ENCODE data around the gene ACOT13.
"Not testable (repeated sequence)": the region's sequence is repeated elsewhere in the genome, so short reads cannot be mapped to it uniquely, and the experiment has no call there.

ACOT13 gene

DNA sequence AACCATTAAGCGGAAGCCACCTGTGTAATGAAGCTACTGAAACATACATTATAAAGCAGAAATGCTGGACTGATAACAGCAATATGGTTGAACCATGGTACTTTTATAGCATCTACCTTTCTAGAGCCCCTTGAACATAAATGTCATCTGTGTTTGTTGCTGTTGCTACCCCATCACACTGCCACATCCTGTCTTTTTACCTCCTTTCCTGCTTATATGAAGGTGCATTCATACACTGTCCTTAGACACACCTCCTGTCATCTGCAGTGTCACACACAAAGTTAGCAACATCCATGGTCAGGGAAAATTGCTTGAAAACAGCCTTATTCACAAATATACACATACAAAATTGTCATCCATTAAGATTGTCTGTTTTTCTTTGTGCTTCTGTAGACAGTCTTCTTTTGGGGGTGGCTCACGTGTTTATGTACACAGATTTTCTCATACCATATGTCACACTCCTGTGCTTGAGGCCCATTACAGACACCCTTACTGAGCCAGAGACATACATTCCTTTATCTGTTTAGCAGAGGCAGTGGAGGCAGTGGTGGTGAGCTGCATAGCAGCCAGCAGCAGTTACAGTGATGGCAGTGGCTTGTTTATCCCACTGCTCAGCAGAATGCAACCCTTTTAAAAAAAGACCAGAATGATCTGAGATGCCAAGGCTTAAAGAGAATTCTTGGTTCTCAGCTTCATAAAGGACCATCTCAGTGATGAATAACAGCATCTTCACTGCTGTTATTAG, 26.1 kb downstream of the ACOT13 start:
- Histone ChIP-seq H3K27me3 (ENCODE audit: control insufficient read depth, insufficient read depth, low read length) (no peaks in the 10 kb centered on the region), H3K4me3 (ENCODE audit: low read depth, low read length) (no peak overlapping the region), H3K27ac (ENCODE audit: low read depth, low read length) (no peak overlapping the region), H3K9me3 (ENCODE audit: control insufficient read depth, insufficient read depth, low read depth, low read length) (no peaks in the 10 kb centered on the region), H3K4me1 (ENCODE audit: control insufficient read depth, insufficient read depth, low read length) (no peaks in the 10 kb centered on the region), H3K36me3 (ENCODE audit: control insufficient read depth, insufficient read depth, low read length) (peaks cover 3% of the 10 kb centered on the region; the same call in 1 of the 2 replicates), H3K9ac (ENCODE audit: low read length) (no peak overlapping the region)

DNA sequence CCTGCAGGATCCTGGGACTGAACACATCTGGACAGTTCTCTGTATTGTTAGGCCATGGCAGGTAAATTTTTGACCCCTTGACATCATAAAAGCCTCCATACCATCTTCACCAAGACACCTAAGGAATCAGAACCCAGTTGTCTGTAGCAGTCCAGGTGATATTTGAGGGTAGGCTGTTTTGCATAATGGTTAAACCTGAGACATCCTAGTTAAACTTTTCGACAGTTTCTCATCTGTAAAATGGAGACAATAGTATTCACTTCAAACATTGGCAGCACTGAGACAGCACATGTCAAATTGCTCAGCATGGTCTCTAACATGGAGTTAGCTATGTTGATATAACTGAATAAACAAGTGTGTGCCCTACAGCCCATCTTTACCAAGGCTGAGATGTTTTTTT, 27.3 kb downstream of the ACOT13 start:
- Histone ChIP-seq H3K36me3 (ENCODE audit: control insufficient read depth, insufficient read depth, low read length) (peaks cover 10% of the 10 kb centered on the region), H3K9ac (ENCODE audit: low read length) (no peak overlapping the region), H3K27me3 (ENCODE audit: control insufficient read depth, insufficient read depth, low read length) (no peaks in the 10 kb centered on the region), H3K27ac (ENCODE audit: low read depth, low read length) (no peak overlapping the region), H3K4me1 (ENCODE audit: control insufficient read depth, insufficient read depth, low read length) (no peaks in the 10 kb centered on the region), H3K9me3 (ENCODE audit: control insufficient read depth, insufficient read depth, low read depth, low read length) (no peaks in the 10 kb centered on the region), H3K4me3 (ENCODE audit: low read depth, low read length) (no peak overlapping the region)

DNA sequence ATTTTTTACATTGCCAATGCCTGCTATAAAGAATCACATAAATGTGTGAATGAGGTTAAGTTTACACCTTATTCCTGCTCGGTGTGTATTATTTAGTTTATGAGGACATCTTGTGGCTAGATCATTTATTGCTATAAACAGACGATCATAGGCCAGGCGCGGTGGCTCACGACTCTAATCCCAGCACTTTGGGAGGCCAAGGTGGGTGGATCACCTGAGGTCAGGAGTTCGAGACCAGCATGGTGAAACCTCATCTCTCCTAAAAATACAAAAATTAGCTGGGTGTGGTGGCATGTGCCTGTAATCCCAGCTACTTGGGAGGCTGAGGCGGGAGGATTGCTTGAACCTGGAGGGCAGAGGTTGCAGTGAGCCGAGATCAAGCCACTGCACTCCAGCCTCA, 28.8 kb downstream of the ACOT13 start:
- H3K27me3 ChIP-seq (ENCODE audit: control insufficient read depth, insufficient read depth, low read length); H3K9me3 ChIP-seq (ENCODE audit: control insufficient read depth, insufficient read depth, low read depth, low read length); H3K4me3 ChIP-seq (ENCODE audit: low read depth, low read length); H3K27ac ChIP-seq (ENCODE audit: low read depth, low read length); H3K4me1 ChIP-seq (ENCODE audit: control insufficient read depth, insufficient read depth, low read length); H3K9ac ChIP-seq (ENCODE audit: low read length): not testable (repeated sequence)
- peaks cover 21% of the 10 kb centered on the region for H3K36me3 ChIP-seq (ENCODE audit: control insufficient read depth, insufficient read depth, low read length)

- peaks cover 25% of the 10 kb centered on the region for H3K36me3 ChIP-seq (ENCODE audit: control insufficient read depth, insufficient read depth, low read length)
- no peak overlapping the region for H3K27ac ChIP-seq (ENCODE audit: low read depth, low read length)
- H3K4me3 ChIP-seq (ENCODE audit: low read depth, low read length): no peak overlapping the region
- H3K9ac ChIP-seq (ENCODE audit: low read length): no peak overlapping the region
- no peaks in the 10 kb centered on the region for H3K9me3 ChIP-seq (ENCODE audit: control insufficient read depth, insufficient read depth, low read depth, low read length)
- no peaks in the 10 kb centered on the region for H3K27me3 ChIP-seq (ENCODE audit: control insufficient read depth, insufficient read depth, low read length)
- no peaks in the 10 kb centered on the region for H3K4me1 ChIP-seq (ENCODE audit: control insufficient read depth, insufficient read depth, low read length)
Measured at GRCh38 chr6:24696097-24696496, 29.2 kb downstream of the ACOT13 start.

DNA sequence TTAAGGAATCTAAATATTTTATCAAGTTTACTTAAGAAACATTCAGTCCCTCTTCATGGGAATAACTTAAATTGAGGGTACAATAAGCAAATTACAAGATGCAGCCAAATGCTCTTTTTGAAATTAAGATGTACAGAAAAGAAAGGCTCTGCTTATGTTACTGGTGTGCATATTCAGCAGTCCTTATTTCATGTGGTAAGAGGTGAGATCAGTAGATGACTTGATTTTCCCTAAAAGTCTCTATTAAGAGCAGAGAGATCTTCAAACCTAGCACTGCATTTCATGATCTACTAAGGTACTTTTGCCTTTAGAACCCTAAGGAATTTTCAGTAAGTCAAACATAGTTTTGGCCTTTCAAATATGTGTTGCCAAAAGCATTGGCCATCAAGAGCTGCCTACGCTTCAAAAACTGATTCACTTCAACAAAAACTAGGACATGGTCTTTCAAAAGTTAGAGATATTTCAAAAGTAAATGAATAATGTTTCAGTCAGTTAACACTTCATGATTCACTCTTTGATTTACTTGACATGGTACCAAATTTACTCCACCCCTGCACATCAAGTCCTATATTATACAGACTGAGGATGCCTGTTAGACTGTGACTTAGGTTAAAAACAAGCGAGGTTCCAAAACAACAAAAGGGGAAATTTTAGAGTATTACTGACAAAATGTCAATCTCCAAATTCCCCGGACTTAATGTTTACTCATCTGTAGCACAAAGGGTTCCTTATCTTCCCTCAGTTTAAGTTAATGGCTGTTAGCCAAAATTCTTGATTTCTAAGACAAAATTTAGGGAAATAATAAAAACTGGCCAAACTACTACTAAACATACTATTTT, 32.9 kb downstream of the ACOT13 start:
- peaks cover 53% of the 10 kb centered on the region for H3K36me3 ChIP-seq (ENCODE audit: control insufficient read depth, insufficient read depth, low read length)

DNA sequence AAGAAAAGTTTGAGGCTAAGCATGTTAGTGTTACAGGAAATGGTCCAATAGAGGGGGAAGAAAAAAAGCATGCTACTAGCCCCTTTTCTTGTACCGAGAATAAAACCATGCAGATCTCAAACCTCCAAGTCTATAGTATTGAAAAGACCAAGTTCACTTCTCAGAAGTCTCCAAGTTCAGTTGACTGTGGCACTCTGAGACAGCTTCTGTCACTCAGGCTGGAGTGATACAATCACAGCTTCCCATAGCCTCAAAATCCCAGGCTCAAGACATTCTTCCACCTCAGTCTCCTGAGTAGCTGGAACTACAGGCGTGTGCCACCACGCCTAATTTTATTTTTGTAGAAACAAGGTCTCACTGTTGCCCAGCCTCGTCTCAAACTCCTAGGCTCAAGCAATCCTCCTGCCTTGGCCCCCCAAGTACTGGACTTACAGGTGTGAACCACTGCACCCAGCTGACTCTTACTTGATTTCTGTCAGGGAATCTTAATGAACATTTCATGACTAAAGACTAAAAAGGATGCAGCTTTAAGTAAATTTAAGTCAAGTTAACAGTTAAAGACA, 35.9 kb downstream of the ACOT13 start:
- H3K36me3 ChIP-seq (ENCODE audit: control insufficient read depth, insufficient read depth, low read length): peaks cover 83% of the 10 kb centered on the region

More for the DNA sequence above, 32.9 kb downstream of the ACOT13 start:
- no peak overlapping the region for H3K9ac ChIP-seq (ENCODE audit: low read length)
- no peaks in the 10 kb centered on the region for H3K27me3 ChIP-seq (ENCODE audit: control insufficient read depth, insufficient read depth, low read length)
- no peak overlapping the region for H3K27ac ChIP-seq (ENCODE audit: low read depth, low read length)
- no peaks in the 10 kb centered on the region for H3K9me3 ChIP-seq (ENCODE audit: control insufficient read depth, insufficient read depth, low read depth, low read length)
- no peak overlapping the region for H3K4me3 ChIP-seq (ENCODE audit: low read depth, low read length)
- no peaks in the 10 kb centered on the region for H3K4me1 ChIP-seq (ENCODE audit: control insufficient read depth, insufficient read depth, low read length)

GRCh38 chr6:24704468-24704867, 37.6 kb downstream of the ACOT13 start:
- no peak overlapping the region for H3K27ac ChIP-seq (ENCODE audit: low read depth, low read length)
- no peaks in the 10 kb centered on the region for H3K27me3 ChIP-seq (ENCODE audit: control insufficient read depth, insufficient read depth, low read length)
- H3K4me3 ChIP-seq (ENCODE audit: low read depth, low read length): no peak overlapping the region
- H3K36me3 ChIP-seq (ENCODE audit: control insufficient read depth, insufficient read depth, low read length): peaks cover 88% of the 10 kb centered on the region
- no peak overlapping the region for H3K9ac ChIP-seq (ENCODE audit: low read length)
- no peaks in the 10 kb centered on the region for H3K9me3 ChIP-seq (ENCODE audit: control insufficient read depth, insufficient read depth, low read depth, low read length)
- no peaks in the 10 kb centered on the region for H3K4me1 ChIP-seq (ENCODE audit: control insufficient read depth, insufficient read depth, low read length)

More for the DNA sequence above, 35.9 kb downstream of the ACOT13 start:
- Histone ChIP-seq H3K27ac (ENCODE audit: low read depth, low read length) (no peak overlapping the region), H3K4me1 (ENCODE audit: control insufficient read depth, insufficient read depth, low read length) (no peaks in the 10 kb centered on the region), H3K4me3 (ENCODE audit: low read depth, low read length) (no peak overlapping the region), H3K9ac (ENCODE audit: low read length) (no peak overlapping the region), H3K9me3 (ENCODE audit: control insufficient read depth, insufficient read depth, low read depth, low read length) (no peaks in the 10 kb centered on the region), H3K27me3 (ENCODE audit: control insufficient read depth, insufficient read depth, low read length) (no peaks in the 10 kb centered on the region)

DNA sequence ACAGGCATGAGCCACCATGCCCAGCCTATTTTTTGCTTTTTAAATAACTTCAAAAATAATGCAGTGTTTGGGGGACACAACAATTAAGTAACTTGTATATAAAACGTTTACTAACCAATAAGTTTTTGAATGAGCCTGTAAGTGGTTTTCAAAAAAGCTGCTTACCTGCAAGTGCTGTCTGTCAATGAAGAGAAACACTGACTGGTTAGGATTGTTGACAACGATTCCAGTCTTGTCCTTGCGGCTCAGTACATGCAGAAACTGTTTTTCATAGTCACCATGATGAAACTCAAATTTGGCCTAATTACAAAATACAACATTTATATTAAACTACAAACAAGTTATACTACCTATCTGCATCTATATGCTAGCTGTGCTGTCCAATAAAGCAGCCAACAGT, 41.7 kb downstream of the ACOT13 start:
- Histone ChIP-seq H3K27me3 (ENCODE audit: control insufficient read depth, insufficient read depth, low read length) (no peaks in the 10 kb centered on the region), H3K36me3 (ENCODE audit: control insufficient read depth, insufficient read depth, low read length) (peaks cover 99% of the 10 kb centered on the region), H3K4me1 (ENCODE audit: control insufficient read depth, insufficient read depth, low read length) (no peaks in the 10 kb centered on the region), H3K4me3 (ENCODE audit: low read depth, low read length) (no peak overlapping the region), H3K9ac (ENCODE audit: low read length) (no peak overlapping the region), H3K9me3 (ENCODE audit: control insufficient read depth, insufficient read depth, low read depth, low read length) (no peaks in the 10 kb centered on the region), H3K27ac (ENCODE audit: low read depth, low read length) (no peak overlapping the region)

GRCh38 chr6:24709014-24709711, 42.3 kb downstream of the ACOT13 start:
- peaks cover 99% of the 10 kb centered on the region for H3K36me3 ChIP-seq (ENCODE audit: control insufficient read depth, insufficient read depth, low read length)
- no peak overlapping the region for H3K4me3 ChIP-seq (ENCODE audit: low read depth, low read length)
- no peaks in the 10 kb centered on the region for H3K4me1 ChIP-seq (ENCODE audit: control insufficient read depth, insufficient read depth, low read length)
- H3K27ac ChIP-seq (ENCODE audit: low read depth, low read length): no peak overlapping the region
- H3K27me3 ChIP-seq (ENCODE audit: control insufficient read depth, insufficient read depth, low read length): no peaks in the 10 kb centered on the region
- H3K9ac ChIP-seq (ENCODE audit: low read length): no peak overlapping the region
- H3K9me3 ChIP-seq (ENCODE audit: control insufficient read depth, insufficient read depth, low read depth, low read length): no peaks in the 10 kb centered on the region

DNA sequence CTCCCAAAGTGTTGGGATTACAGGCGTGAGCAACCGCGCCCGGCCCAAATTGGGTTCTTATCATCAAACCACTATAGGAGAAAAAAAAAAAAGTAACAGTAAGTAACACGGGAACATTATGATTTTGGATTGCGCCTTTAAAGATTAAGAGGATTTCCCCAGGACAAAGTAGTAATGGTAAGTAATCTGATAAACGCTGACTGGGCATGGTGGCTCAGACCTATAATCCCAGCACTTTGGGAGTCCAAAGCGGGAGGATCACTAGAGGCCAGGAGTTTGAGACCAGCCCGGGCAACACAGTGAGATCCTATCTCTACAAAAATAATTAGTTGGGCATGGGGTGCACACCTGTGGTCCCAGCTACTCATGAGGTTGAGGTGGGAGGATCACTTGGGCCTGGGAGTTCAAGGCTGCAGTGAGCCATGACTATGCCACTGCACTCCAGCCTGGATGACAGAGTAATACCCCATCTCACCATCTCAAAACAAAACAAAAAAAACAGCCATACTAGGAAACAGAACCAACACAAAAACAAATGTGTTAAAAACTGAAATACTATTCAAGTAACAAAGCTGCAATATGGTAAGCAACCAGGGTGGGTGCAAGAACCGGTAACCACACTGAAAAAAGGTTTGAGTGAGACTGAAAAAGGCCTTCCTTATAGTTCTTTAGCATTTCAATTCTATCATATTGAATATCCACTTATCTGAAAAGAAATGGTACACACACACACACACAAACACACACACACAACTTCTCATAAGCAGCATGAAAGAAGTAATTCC, 43.8 kb downstream of the ACOT13 start:
- Histone ChIP-seq H3K27me3 (ENCODE audit: control insufficient read depth, insufficient read depth, low read length) (no peaks in the 10 kb centered on the region), H3K9me3 (ENCODE audit: control insufficient read depth, insufficient read depth, low read depth, low read length) (no peaks in the 10 kb centered on the region), H3K36me3 (ENCODE audit: control insufficient read depth, insufficient read depth, low read length) (peaks cover 99% of the 10 kb centered on the region), H3K9ac (ENCODE audit: low read length) (no peak overlapping the region), H3K4me3 (ENCODE audit: low read depth, low read length) (no peak overlapping the region), H3K27ac (ENCODE audit: low read depth, low read length) (no peak overlapping the region), H3K4me1 (ENCODE audit: control insufficient read depth, insufficient read depth, low read length) (no peaks in the 10 kb centered on the region)
